HepG2 (cell line): ENCODE results near the gene SLC4A2. TPM values are rescaled to one million over a fixed set of nuclear protein-coding genes. Genes with fewer than 3 reads are reported as not detected.
A peak's percentile ranks its signal among the peaks of the same experiment; 100 is the strongest.

Source experiments
- FOXJ3 ChIP-seq: sonication (generic); formaldehyde crosslinking; IDR thresholded peaks from 2 replicates; pipeline ENCODE4 v1.4.0; 2020; ENCODE audit warnings: missing genetic modification reagents, mild to moderate bottlenecking, borderline replicate concordance
- HMG20B ChIP-seq: conservative IDR thresholded peaks from 2 replicates; pipeline ENCODE4 v1.6.1; 2016; ENCODE audit warnings: missing genetic modification reagents, missing compliant biosample characterization
- MAFG ChIP-seq: sonication (generic); formaldehyde crosslinking; IDR thresholded peaks from 2 replicates; pipeline ENCODE4 v1.5.1; 2020; ENCODE audit warnings: mild to moderate bottlenecking, missing genetic modification reagents
- MED8 ChIP-seq: sonication (generic); formaldehyde crosslinking; IDR thresholded peaks from 2 replicates; pipeline ENCODE4 v1.8.1; 2023; ENCODE audit warnings: mild to moderate bottlenecking, missing genetic modification reagents; ENCODE audit not compliant: insufficient replicate concordance
- SAP130 ChIP-seq: IDR thresholded peaks from 2 replicates; pipeline ENCODE4 v1.6.1; 2016; ENCODE audit warnings: low read depth
- SETDB1 ChIP-seq: sonication (generic); formaldehyde crosslinking; IDR thresholded peaks from 2 replicates; pipeline ENCODE4 v1.5.1; 2020; ENCODE audit warnings: missing genetic modification reagents, mild to moderate bottlenecking, borderline replicate concordance
- SRSF1 ChIP-seq: fragments of 200-400 bp; formaldehyde crosslinking; optimal IDR thresholded peaks from 2 replicates; pipeline ENCODE3; 2017; ENCODE audit warnings: mild to moderate bottlenecking, low read depth, low read length, moderate library complexity
- TBX2 ChIP-seq: sonication (generic); formaldehyde crosslinking; IDR thresholded peaks from 2 replicates; pipeline ENCODE4 v1.5.0; 2020; ENCODE audit warnings: missing genetic modification reagents, mild to moderate bottlenecking, borderline replicate concordance
- TEAD2 ChIP-seq: sonication (generic); formaldehyde crosslinking; IDR thresholded peaks from 2 replicates; pipeline ENCODE4 v1.9.0; 2021; ENCODE audit warnings: missing genetic modification reagents
- YEATS2 ChIP-seq: sonication (generic); formaldehyde crosslinking; IDR thresholded peaks from 2 replicates; pipeline ENCODE4 v1.4.0; 2020; ENCODE audit warnings: missing genetic modification reagents, borderline replicate concordance
- ZNF350 ChIP-seq: sonication (generic); formaldehyde crosslinking; IDR thresholded peaks from 2 replicates; pipeline ENCODE4 v1.4.0; 2020; ENCODE audit warnings: mild to moderate bottlenecking, low read depth, missing genetic modification reagents, borderline replicate concordance
- ZNF460 ChIP-seq: sonication (generic); formaldehyde crosslinking; IDR thresholded peaks from 2 replicates; pipeline ENCODE4 v1.5.1; 2020; ENCODE audit warnings: missing genetic modification reagents, mild to moderate bottlenecking, borderline replicate concordance
- ZNF557 ChIP-seq: sonication (generic); formaldehyde crosslinking; IDR thresholded peaks from 2 replicates; pipeline ENCODE4 v1.4.0; 2020; ENCODE audit warnings: missing genetic modification reagents
- ZNF841 ChIP-seq: sonication (generic); formaldehyde crosslinking; IDR thresholded peaks from 2 replicates; pipeline ENCODE4 v1.8.1; 2023; ENCODE audit warnings: missing genetic modification reagents, borderline replicate concordance
- polyA plus RNA-seq, 8 experiments: library from polyadenylated mRNA; depleted of rRNA in 3 of 8; stranded (reverse) in 7 of 8; unstranded in 1 of 8; fragments of >200 nt; fragmentation: Illumina TruSeq in 4 of 8; extraction: Trizol in 4 of 8; gene quantifications; 2 replicates each; pipeline versions ENCODE4 v1.2.1 to v1.2.3, GENCODE V29; 2011 to 2016; ENCODE audit warnings: low read depth in 4 of 8, missing spikeins in 1 of 8, mixed read lengths in 1 of 8; ENCODE audit not compliant: insufficient read depth in 1 of 8
- total RNA-seq, 5 experiments: library from RNA; depleted of rRNA; stranded (reverse); fragments of >200 nt; fragmentation: Illumina TruSeq; extraction: Trizol; gene quantifications; 2 replicates each; pipeline ENCODE4 v1.2.3, GENCODE V29; 2016; ENCODE audit warnings: low read depth in 1 of 5
- TF ChIP-seq, protein P1 (sequence below): sonication (generic); formaldehyde crosslinking; IDR thresholded peaks from 2 replicates; pipeline ENCODE4 v1.5.0; 2020; ENCODE audit warnings: mild to moderate bottlenecking, missing genetic modification reagents, moderate library complexity
- TF ChIP-seq, protein P2 (sequence below): fragments of 450-650 bp; IDR thresholded peaks from 2 replicates; pipeline ENCODE4 v1.6.1; 2017; ENCODE audit warnings: mild to moderate bottlenecking
- TF ChIP-seq, protein P3 (sequence below): IDR thresholded peaks from 2 replicates; pipeline ENCODE4 v1.6.1; 2016; ENCODE audit warnings: mild to moderate bottlenecking
- TF ChIP-seq, protein P4 (sequence below): sonication (generic); formaldehyde crosslinking; IDR thresholded peaks from 2 replicates; pipeline ENCODE4 v1.4.0; 2020; ENCODE audit warnings: low read depth, mild to moderate bottlenecking, missing genetic modification reagents
- TF ChIP-seq, protein P5 (sequence below): sonication (generic); formaldehyde crosslinking; conservative IDR thresholded peaks from 2 replicates; pipeline ENCODE4 v1.8.0; 2022; ENCODE audit warnings: missing genetic modification reagents

SLC4A2 gene
- total and polyA plus RNA-seq, 2 of the 13 experiments (the other 11 are each of a cell fraction or from before 2014, with no cell fraction given) = 51.9 to 73.4 TPM

DNA sequence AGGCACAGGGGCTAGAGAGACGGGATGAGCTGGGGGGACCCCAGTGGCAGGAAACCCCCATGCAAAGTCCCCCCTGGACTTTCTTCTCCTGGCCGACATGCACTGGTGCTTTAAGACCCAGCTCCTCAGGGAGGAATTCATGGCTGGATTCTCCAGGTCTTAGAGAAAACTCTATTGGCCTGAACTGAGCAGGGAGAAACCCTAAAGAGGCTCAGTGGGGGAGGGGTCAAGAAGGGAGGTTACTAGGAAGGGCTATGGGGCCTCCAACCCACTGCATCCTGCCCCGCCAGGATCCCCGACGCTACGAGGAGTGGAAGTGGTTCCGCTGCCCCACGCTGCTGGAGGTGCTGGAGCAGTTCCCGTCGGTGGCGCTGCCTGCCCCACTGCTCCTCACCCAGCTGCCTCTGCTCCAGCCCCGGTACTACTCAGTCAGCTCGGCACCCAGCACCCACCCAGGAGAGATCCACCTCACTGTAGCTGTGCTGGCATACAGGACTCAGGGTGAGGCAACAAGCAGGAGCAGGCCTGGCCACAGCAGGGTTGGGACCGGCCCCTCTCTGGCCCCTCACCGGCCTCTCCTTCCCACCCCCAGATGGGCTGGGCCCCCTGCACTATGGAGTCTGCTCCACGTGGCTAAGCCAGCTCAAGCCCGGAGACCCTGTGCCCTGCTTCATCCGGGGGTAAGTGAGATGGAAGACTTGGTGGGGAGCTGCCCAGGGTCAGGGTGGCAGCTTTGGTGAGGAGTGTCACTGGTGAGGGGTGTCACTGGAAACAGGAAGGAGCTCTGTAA, 48.9 kb upstream of the SLC4A2 start (continued):
- TF ChIP-seq SETDB1 = no peak
- TF ChIP-seq FOXJ3 = no peak
- TF ChIP-seq YEATS2 (CRISPR knock-in tag) = 0 out of 2 replicates have a peak, but pooled peaks have one; percentile 24
- no peak for TF ChIP-seq TEAD2 (CRISPR knock-in tag)
- TF ChIP-seq HMG20B = no peak
- TF ChIP-seq ZNF557 = peak; percentile 54; the same call in 1 of the 2 replicates
- TF ChIP-seq, protein P1, sequence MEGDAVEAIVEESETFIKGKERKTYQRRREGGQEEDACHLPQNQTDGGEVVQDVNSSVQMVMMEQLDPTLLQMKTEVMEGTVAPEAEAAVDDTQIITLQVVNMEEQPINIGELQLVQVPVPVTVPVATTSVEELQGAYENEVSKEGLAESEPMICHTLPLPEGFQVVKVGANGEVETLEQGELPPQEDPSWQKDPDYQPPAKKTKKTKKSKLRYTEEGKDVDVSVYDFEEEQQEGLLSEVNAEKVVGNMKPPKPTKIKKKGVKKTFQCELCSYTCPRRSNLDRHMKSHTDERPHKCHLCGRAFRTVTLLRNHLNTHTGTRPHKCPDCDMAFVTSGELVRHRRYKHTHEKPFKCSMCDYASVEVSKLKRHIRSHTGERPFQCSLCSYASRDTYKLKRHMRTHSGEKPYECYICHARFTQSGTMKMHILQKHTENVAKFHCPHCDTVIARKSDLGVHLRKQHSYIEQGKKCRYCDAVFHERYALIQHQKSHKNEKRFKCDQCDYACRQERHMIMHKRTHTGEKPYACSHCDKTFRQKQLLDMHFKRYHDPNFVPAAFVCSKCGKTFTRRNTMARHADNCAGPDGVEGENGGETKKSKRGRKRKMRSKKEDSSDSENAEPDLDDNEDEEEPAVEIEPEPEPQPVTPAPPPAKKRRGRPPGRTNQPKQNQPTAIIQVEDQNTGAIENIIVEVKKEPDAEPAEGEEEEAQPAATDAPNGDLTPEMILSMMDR = peak; percentile 23; the same call in 1 of the 2 replicates
- peak; percentile 60 for TF ChIP-seq SAP130 (CRISPR knock-in tag)
- no peak for TF ChIP-seq ZNF460 (CRISPR knock-in tag)
- TF ChIP-seq, protein P2, sequence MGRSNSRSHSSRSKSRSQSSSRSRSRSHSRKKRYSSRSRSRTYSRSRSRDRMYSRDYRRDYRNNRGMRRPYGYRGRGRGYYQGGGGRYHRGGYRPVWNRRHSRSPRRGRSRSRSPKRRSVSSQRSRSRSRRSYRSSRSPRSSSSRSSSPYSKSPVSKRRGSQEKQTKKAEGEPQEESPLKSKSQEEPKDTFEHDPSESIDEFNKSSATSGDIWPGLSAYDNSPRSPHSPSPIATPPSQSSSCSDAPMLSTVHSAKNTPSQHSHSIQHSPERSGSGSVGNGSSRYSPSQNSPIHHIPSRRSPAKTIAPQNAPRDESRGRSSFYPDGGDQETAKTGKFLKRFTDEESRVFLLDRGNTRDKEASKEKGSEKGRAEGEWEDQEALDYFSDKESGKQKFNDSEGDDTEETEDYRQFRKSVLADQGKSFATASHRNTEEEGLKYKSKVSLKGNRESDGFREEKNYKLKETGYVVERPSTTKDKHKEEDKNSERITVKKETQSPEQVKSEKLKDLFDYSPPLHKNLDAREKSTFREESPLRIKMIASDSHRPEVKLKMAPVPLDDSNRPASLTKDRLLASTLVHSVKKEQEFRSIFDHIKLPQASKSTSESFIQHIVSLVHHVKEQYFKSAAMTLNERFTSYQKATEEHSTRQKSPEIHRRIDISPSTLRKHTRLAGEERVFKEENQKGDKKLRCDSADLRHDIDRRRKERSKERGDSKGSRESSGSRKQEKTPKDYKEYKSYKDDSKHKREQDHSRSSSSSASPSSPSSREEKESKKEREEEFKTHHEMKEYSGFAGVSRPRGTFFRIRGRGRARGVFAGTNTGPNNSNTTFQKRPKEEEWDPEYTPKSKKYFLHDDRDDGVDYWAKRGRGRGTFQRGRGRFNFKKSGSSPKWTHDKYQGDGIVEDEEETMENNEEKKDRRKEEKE = no peak
- TF ChIP-seq, protein P3, sequence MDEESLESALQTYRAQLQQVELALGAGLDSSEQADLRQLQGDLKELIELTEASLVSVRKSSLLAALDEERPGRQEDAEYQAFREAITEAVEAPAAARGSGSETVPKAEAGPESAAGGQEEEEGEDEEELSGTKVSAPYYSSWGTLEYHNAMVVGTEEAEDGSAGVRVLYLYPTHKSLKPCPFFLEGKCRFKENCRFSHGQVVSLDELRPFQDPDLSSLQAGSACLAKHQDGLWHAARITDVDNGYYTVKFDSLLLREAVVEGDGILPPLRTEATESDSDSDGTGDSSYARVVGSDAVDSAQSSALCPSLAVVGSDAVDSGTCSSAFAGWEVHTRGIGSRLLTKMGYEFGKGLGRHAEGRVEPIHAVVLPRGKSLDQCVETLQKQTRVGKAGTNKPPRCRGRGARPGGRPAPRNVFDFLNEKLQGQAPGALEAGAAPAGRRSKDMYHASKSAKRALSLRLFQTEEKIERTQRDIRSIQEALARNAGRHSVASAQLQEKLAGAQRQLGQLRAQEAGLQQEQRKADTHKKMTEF = no peak
- TF ChIP-seq SRSF1 = no peak
- no peak for TF ChIP-seq ZNF841 (CRISPR knock-in tag)
- TF ChIP-seq, protein P4, sequence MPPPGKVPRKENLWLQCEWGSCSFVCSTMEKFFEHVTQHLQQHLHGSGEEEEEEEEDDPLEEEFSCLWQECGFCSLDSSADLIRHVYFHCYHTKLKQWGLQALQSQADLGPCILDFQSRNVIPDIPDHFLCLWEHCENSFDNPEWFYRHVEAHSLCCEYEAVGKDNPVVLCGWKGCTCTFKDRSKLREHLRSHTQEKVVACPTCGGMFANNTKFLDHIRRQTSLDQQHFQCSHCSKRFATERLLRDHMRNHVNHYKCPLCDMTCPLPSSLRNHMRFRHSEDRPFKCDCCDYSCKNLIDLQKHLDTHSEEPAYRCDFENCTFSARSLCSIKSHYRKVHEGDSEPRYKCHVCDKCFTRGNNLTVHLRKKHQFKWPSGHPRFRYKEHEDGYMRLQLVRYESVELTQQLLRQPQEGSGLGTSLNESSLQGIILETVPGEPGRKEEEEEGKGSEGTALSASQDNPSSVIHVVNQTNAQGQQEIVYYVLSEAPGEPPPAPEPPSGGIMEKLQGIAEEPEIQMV (CRISPR knock-in tag) = peak; percentile 19; the same call in 1 of the 2 replicates
- TF ChIP-seq, protein P5, sequence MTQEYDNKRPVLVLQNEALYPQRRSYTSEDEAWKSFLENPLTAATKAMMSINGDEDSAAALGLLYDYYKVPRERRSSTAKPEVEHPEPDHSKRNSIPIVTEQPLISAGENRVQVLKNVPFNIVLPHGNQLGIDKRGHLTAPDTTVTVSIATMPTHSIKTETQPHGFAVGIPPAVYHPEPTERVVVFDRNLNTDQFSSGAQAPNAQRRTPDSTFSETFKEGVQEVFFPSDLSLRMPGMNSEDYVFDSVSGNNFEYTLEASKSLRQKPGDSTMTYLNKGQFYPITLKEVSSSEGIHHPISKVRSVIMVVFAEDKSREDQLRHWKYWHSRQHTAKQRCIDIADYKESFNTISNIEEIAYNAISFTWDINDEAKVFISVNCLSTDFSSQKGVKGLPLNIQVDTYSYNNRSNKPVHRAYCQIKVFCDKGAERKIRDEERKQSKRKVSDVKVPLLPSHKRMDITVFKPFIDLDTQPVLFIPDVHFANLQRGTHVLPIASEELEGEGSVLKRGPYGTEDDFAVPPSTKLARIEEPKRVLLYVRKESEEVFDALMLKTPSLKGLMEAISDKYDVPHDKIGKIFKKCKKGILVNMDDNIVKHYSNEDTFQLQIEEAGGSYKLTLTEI (CRISPR knock-in tag) = no peak
- no peak; the same call in 1 of the 2 replicates for TF ChIP-seq ZNF350
- TF ChIP-seq TBX2 = peak; percentile 31; the same call in 1 of the 2 replicates
- TF ChIP-seq MAFG (CRISPR knock-in tag) = no peak
- no peak for TF ChIP-seq MED8 (CRISPR knock-in tag)
